Endothelial cell of umbilical vein (primary cell): Measurements from ENCODE around the gene LHX4. TPM values are rescaled to one million over a fixed set of nuclear protein-coding genes. Genes with fewer than 3 reads are reported as not detected.

Experiments
- BruUV-seq: library from RNA; stranded (reverse); fragments of 400-500 nt; replicated peaks from 2 replicates; lab custom pipeline; 2021; lab: Mats Ljungman, UMichigan
- CTCF ChIA-PET: fragments of 300-600, 350-600 bp; sonication (Branson Sonifier 250); formaldehyde crosslinking; loops from one replicate; lab custom pipeline; 2021; ENCODE audit warnings: antibody characterized with exemption, inconsistent platforms; lab: Charles Lee
- POLR2A ChIA-PET: fragments of 300-600, 350-600 bp; sonication (Branson Sonifier 250); formaldehyde crosslinking; loops from one replicate; lab custom pipeline; 2021; ENCODE audit warnings: antibody characterized with exemption, inconsistent platforms; lab: Charles Lee
- DNase-seq: peaks from one replicate; pipeline ENCODE4 v3.0.0-alpha.2; 2011; ENCODE audit warnings: low read depth, low spot score
- FAIRE-seq: peaks from 2 replicates; lab custom pipeline; 2011; peaks lifted over from hg19 to GRCh38; lab: Jason Lieb, UNC
- H2AFZ ChIP-seq: 2 replicates; pipeline ENCODE4 v1.6.0; 2012; ENCODE audit warnings: low read depth, low read length, control low read depth, inconsistent platforms
- H3K27ac ChIP-seq: 2 replicates; pipeline ENCODE4 v1.5.1; 2011; ENCODE audit warnings: low read depth, mild to moderate bottlenecking, control low read depth, low read length, moderate library complexity; ENCODE audit not compliant: insufficient read depth
- H3K27me3 ChIP-seq, 2 experiments: 2 replicates each; pipeline versions ENCODE4 v1.6.0 to v1.6.1; 2011; ENCODE audit warnings: low read length in 2 of 2, mixed read lengths in 1 of 2; ENCODE audit not compliant: control insufficient read depth in 2 of 2, insufficient read depth in 2 of 2
- H3K36me3 ChIP-seq, 2 experiments: 2 replicates in 1 of 2; 3 replicates in 1 of 2; pipeline ENCODE4 v1.5.1; 2011; ENCODE audit warnings: low read length in 2 of 2, mild to moderate bottlenecking in 1 of 2, moderate library complexity in 1 of 2; ENCODE audit not compliant: control insufficient read depth in 2 of 2, insufficient read depth in 2 of 2; ENCODE audit errors: extremely low read depth in 1 of 2
- H3K4me1 ChIP-seq: 3 replicates; pipeline ENCODE4 v1.5.1; 2011; ENCODE audit warnings: mild to moderate bottlenecking, low read length; ENCODE audit not compliant: control insufficient read depth, insufficient read depth; ENCODE audit errors: extremely low read depth
- H3K4me2 ChIP-seq: 2 replicates; pipeline ENCODE4 v1.6.1; 2011; ENCODE audit warnings: low read length, control low read depth, mixed read lengths; ENCODE audit not compliant: insufficient read depth
- H3K4me3 ChIP-seq, 3 experiments: fragments of 200-600 bp in 1 of 3; sonication (generic), shearing (Covaris generic) in 1 of 3; replicated peaks in 1 of 3; 2 replicates each; pipeline ENCODE4 v1.5.1; 2011 to 2016; ENCODE audit warnings: control low read depth in 3 of 3, low read length in 3 of 3, mild to moderate bottlenecking in 2 of 3, inconsistent platforms in 1 of 3, low read depth in 1 of 3, moderate library complexity in 1 of 3; ENCODE audit not compliant: insufficient read depth in 1 of 3
- H3K79me2 ChIP-seq: 2 replicates; pipeline ENCODE4 v1.6.0; 2012; ENCODE audit warnings: low read length, inconsistent platforms; ENCODE audit not compliant: control insufficient read depth, insufficient read depth
- H3K9ac ChIP-seq: replicated peaks from 2 replicates; pipeline ENCODE3; 2011; ENCODE audit warnings: low read length, control low read depth; ENCODE audit not compliant: insufficient read depth; ENCODE audit errors: extremely low read depth
- H3K9me1 ChIP-seq: replicated peaks from 3 replicates; pipeline ENCODE4 v1.6.0; 2011; ENCODE audit warnings: mild to moderate bottlenecking, low read length; ENCODE audit not compliant: control insufficient read depth, insufficient read depth; ENCODE audit errors: extremely low read depth
- H3K9me3 ChIP-seq: replicated peaks from 2 replicates; pipeline ENCODE4 v1.5.1; 2012; ENCODE audit warnings: low read length, inconsistent platforms; ENCODE audit not compliant: control insufficient read depth, insufficient read depth
- H4K20me1 ChIP-seq: replicated peaks from 2 replicates; pipeline ENCODE3; 2011; ENCODE audit warnings: mild to moderate bottlenecking, low read length; ENCODE audit not compliant: control insufficient read depth, insufficient read depth; ENCODE audit errors: extremely low read depth
- EZH2 ChIP-seq: IDR thresholded peaks from 2 replicates; pipeline ENCODE4 v1.6.1; 2012; ENCODE audit warnings: borderline replicate concordance, low read depth, mild to moderate bottlenecking, moderate library complexity, low read length, inconsistent platforms; ENCODE audit not compliant: severe bottlenecking
- FOS ChIP-seq: IDR thresholded peaks from 2 replicates; pipeline ENCODE4 v1.6.1; 2011; ENCODE audit warnings: mild to moderate bottlenecking, low read length, moderate library complexity, borderline replicate concordance; ENCODE audit not compliant: insufficient read depth
- GATA2 ChIP-seq: IDR thresholded peaks from 2 replicates; pipeline ENCODE4 v1.7.0; 2011; ENCODE audit warnings: low read depth, mild to moderate bottlenecking, moderate library complexity, mixed read lengths, low read length; ENCODE audit not compliant: insufficient read length, insufficient read depth
- JUN ChIP-seq: IDR thresholded peaks from 2 replicates; pipeline ENCODE4 v1.6.1; 2011; ENCODE audit warnings: borderline replicate concordance, low read depth; ENCODE audit not compliant: insufficient read length, insufficient read depth
- MYC ChIP-seq: IDR thresholded peaks from one replicate; pipeline ENCODE4 v1.6.1; 2011; ENCODE audit warnings: mild to moderate bottlenecking, low read depth, low read length
- POLR2A ChIP-seq: IDR thresholded peaks from 2 replicates; pipeline ENCODE4 v1.6.1; 2012; ENCODE audit warnings: low read depth, mild to moderate bottlenecking, control low read depth, low read length
- POLR2AphosphoS5 ChIP-seq: IDR thresholded peaks from 2 replicates; pipeline ENCODE4 v1.6.1; 2012; ENCODE audit warnings: low read depth, mild to moderate bottlenecking, control low read depth, low read length, moderate library complexity; ENCODE audit not compliant: insufficient read depth
- dilution Hi-C: fragments of 300-500 bp; cut with MboI; formaldehyde crosslinking; loops from one replicate; pipeline ENCODE4 v1.15.0; 2019; ENCODE audit warnings: low sequenced_read_pairs; ENCODE audit not compliant: extremely low pct_ligation_motif_present
- intact Hi-C: fragments of 100-400 bp; cut with micrococcal nuclease; formaldehyde crosslinking; loops from one replicate; pipeline ENCODE4 v1.10.0; 2022
- polyA plus RNA-seq, 4 experiments: library from polyadenylated mRNA; depleted of rRNA in 3 of 4; stranded (reverse) in 3 of 4; unstranded in 1 of 4; fragments of >200 nt; gene quantifications; 2 replicates each; pipeline versions ENCODE4 v1.2.1 to v1.2.3, GENCODE V29; 2011 to 2012; ENCODE audit warnings: missing spikeins in 1 of 4
- total RNA-seq: library from RNA; stranded (reverse); gene quantifications from 2 replicates; pipeline ENCODE4 v1.2.3, GENCODE V29; 2021
- TF ChIP-seq, protein P1 (sequence below), 2 donors: IDR thresholded peaks; 1 replicate in 1 of 2; 2 replicates in 1 of 2; pipeline ENCODE4 v1.5.1; 2011; ENCODE audit warnings: low read length in 2 of 2, mild to moderate bottlenecking in 2 of 2, moderate library complexity in 2 of 2, control low read depth in 1 of 2, inconsistent platforms in 1 of 2, low read depth in 1 of 2; ENCODE audit not compliant: insufficient read depth in 1 of 2; ENCODE audit errors: extremely low read depth in 1 of 2
- TF ChIP-seq, protein P2 (sequence below): IDR thresholded peaks from 2 replicates; pipeline ENCODE4 v1.6.1; 2011; ENCODE audit not compliant: insufficient read depth, insufficient read length

LHX4 gene
- total and polyA plus RNA-seq, 2 donors (not counting 3 experiments of a cell fraction or from before 2014, with no cell fraction given): not detected

DNA sequence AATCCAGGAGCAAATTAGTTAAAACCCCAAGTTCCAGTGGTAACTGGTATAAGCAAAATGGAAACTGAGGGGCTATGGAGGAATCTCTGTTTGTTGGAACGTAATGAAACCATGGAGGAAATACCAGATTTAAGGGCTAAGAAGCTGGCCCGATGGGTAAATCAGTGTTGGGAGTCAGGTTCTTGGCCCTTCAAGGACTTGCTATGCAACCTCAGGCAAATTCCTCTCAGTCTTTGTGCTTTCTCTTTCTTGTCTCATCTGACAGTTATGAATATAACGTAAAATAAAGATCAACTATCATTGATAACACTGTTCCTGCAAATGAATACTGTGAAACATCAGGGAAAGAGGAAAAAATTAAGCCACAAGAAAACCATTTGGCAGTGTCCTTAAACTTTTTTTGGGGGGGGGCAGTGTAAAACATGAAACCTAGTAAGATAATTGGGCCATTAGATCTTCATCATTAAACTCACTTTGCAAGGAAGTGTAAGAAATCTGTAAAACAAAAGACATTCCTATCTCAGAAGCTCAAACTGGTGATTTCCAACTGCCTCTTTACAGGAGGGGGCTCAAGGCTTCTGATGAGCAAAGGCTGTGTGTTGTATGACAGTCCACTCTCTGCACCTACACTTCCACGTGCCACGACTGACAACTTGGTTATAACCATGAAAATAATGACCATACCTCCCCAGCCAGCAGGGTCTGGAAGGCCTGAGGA is 47.6 kb downstream of the LHX4 start:
- peaks cover 0 to 2% of the 10 kb centered on the region in 2 experiments for H3K36me3 ChIP-seq
- FAIRE-seq: no peak
- no peak overlapping the region for H3K9ac ChIP-seq
- POLR2A ChIA-PET: no interaction called here
- intact Hi-C loops: no loop called here
- no peak overlapping the region for H2AFZ ChIP-seq
- no peaks in the 10 kb centered on the region for H3K9me1 ChIP-seq
- peaks cover 14% of the 10 kb centered on the region for H3K4me1 ChIP-seq
- H4K20me1 ChIP-seq: no peaks in the 10 kb centered on the region
- no TSS peak for BruUV-seq
- H3K4me2 ChIP-seq: no peak overlapping the region
- dilution Hi-C loops: no loop called here
- no peak overlapping the region for H3K27ac ChIP-seq
- no peak overlapping the region for H3K4me3 ChIP-seq
- H3K79me2 ChIP-seq: no peaks in the 10 kb centered on the region
- H3K9me3 ChIP-seq: no peaks in the 10 kb centered on the region
- no peaks in the 10 kb centered on the region for H3K27me3 ChIP-seq
- no peak for DNase-seq
- CTCF ChIA-PET: no interaction called here
- TF ChIP-seq JUN (no peak), GATA2 (no peak)
- TF ChIP-seq, protein P1, sequence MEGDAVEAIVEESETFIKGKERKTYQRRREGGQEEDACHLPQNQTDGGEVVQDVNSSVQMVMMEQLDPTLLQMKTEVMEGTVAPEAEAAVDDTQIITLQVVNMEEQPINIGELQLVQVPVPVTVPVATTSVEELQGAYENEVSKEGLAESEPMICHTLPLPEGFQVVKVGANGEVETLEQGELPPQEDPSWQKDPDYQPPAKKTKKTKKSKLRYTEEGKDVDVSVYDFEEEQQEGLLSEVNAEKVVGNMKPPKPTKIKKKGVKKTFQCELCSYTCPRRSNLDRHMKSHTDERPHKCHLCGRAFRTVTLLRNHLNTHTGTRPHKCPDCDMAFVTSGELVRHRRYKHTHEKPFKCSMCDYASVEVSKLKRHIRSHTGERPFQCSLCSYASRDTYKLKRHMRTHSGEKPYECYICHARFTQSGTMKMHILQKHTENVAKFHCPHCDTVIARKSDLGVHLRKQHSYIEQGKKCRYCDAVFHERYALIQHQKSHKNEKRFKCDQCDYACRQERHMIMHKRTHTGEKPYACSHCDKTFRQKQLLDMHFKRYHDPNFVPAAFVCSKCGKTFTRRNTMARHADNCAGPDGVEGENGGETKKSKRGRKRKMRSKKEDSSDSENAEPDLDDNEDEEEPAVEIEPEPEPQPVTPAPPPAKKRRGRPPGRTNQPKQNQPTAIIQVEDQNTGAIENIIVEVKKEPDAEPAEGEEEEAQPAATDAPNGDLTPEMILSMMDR (IDR thresholded peaks at IDR 0.05; ENCODE audit: extremely low read depth in 1 of 2, insufficient read depth in 1 of 2, low read depth in 1 of 2, low read length in 2 of 2): no peak

DNA sequence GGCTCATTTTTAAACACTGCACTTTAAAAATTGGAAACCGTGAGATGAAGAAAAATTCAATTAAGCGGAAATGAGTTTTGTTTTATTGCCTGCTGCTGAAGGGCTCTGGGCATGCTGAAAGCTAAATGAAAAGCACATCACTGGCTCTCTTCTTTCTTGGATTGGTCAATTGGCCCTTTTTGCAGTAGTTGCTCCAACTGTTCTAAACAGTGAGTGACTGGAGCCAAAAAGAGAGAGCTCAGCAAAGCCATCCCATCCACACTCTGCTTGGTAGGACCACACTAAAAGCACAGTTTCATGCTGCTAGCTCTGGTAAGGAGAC is 48.1 kb downstream of the LHX4 start:
- H3K27ac ChIP-seq: no peak overlapping the region
- H3K9me3 ChIP-seq: no peaks in the 10 kb centered on the region
- no peak overlapping the region for H3K9ac ChIP-seq
- intact Hi-C loops (no loop called here), dilution Hi-C loops (no loop called here)
- H3K4me3 ChIP-seq: no peak overlapping the region
- no peaks in the 10 kb centered on the region for H4K20me1 ChIP-seq
- H2AFZ ChIP-seq: no peak overlapping the region
- POLR2A ChIA-PET: no interaction called here
- H3K4me1 ChIP-seq: peaks cover 14% of the 10 kb centered on the region
- BruUV-seq: no TSS peak
- no peak overlapping the region for H3K4me2 ChIP-seq
- TF ChIP-seq, protein P2, sequence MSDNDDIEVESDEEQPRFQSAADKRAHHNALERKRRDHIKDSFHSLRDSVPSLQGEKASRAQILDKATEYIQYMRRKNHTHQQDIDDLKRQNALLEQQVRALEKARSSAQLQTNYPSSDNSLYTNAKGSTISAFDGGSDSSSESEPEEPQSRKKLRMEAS: no peak
- no peak for TF ChIP-seq EZH2
- no peak for TF ChIP-seq MYC
- TF ChIP-seq POLR2AphosphoS5: no peak
- TF ChIP-seq, protein P1 (IDR thresholded peaks at IDR 0.05; ENCODE audit: extremely low read depth in 1 of 2, insufficient read depth in 1 of 2, low read depth in 1 of 2, low read length in 2 of 2): no peak
- no peak for TF ChIP-seq FOS
- no peak for TF ChIP-seq POLR2A
- TF ChIP-seq JUN: no peak
- TF ChIP-seq GATA2: no peak
- peaks cover 0 to 2% of the 10 kb centered on the region in 2 experiments for H3K36me3 ChIP-seq
- FAIRE-seq (no peak), DNase-seq (no peak)
- no peaks in the 10 kb centered on the region for H3K79me2 ChIP-seq
- no peaks in the 10 kb centered on the region for H3K9me1 ChIP-seq
- H3K27me3 ChIP-seq: no peaks in the 10 kb centered on the region
- CTCF ChIA-PET: interaction anchor here (1.0 kb wide), 1 partner anchor 11 kb away, joined by 5 read pairs; no protein-coding TSS in a partner anchor
